ENCODE measurements around the gene SKAP1. TPM values are rescaled to one million over a fixed set of nuclear protein-coding genes. Genes with fewer than 3 reads are reported as not detected.

Gene SKAP1
- total RNA-seq, 1 experiment from 2014 or later: not detected

DNA sequence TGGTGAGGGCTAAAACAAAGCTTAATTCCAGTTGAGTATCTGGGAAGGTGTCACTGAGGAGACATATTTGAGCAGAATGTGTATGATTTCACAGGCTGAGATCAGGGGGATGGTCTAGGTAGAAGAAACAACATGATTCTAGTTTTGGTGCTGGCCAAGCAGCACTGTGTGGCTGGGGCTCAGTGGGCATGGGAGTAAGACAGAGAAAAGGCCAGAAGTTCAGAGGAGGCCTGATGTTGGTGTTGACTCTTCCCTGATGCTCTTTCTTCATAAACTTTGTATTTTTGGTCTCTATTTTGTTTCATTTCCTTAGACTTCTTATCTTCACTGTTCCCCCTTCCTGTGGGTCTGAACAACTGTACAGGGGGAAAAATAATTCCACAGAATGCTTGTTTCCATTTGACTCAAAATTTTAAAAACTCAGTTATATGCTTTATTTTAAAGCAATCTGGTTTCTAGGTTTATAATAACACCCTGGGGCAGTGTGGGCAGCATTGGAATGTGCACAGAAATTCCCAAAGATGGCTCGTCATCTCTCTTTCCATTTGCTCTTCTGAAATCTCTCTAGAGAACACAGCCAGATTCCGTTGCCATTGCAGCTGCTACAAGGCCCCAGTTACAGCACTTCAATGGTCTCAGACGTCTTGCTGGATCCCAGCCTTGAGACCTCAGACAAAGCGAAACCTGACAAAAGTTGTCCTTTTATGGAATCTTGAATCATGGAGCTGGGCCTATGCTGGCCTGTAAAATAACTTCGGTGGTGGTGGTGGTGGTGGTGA lies 254.1 kb downstream of the SKAP1 start:
- peak; percentile 50 for DNase-seq (ENCODE audit: low spot score)

DNA sequence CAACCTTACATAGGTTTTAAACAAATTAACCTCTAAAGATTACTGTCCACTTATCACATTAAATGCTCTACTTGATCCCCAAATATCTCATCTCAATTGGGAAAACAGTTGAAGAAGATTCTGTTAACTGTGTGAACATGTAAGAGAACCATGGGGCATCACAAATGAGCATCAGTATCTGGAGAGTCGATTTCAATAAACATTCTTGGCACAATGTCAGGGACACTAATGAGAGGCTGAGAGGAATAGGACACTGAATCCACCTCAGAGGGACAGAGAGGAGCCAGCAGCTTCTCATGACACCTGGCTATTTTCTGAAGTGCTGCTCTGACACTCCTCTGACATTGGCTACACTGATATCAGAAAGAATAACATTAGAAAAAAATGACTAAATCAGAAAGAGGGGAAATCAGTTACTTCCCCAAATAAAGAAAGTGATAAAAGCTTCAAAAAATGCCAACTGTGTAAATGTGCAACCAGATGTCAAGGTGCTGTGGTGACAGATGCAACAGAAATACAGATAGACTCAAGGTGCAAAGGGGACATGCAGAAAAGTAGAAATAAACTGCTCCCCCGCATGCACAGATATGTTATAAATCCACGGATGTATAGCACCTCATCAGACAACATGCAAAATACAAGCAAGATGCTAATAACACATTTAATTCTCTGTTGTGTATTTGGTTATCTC lies 255.0 kb downstream of the SKAP1 start:
- no peak for DNase-seq (ENCODE audit: low spot score)

DNA sequence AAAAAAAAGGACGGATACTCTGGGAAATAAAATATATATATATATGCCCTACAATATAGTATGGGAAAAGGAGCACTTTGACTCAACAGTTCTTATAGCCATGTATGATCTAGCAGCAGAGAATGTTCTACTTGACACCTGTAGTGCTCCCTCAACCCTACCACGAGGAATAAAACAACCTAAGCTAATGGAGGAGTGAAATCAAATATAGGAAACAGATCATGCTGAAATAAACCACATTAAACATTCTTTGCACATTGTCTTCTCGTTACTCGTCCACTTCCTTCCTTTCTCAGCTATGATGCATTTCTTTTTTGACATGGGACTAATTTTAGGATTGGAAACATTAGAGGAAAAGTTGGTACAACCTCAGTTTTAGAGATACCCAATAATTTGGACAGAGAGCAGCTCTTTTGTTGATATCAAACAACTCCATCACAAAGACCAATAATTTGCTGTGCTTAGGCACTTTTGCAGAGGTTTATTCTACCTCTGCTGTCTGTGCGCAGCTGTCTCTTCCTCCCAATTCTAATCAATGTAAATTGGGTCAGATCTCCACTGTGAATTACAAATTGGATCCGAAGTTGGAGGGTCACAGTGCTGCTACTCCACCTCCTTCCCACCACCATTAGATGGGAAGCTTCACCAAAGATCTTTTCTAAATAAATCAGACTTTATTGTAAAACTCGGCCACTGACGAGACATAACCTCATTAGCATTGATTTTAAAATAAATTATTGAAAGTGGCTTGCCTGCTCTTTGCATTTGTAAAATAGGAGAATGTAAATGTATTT lies 256.6 kb downstream of the SKAP1 start:
- no peak for DNase-seq (ENCODE audit: low spot score)

DNA sequence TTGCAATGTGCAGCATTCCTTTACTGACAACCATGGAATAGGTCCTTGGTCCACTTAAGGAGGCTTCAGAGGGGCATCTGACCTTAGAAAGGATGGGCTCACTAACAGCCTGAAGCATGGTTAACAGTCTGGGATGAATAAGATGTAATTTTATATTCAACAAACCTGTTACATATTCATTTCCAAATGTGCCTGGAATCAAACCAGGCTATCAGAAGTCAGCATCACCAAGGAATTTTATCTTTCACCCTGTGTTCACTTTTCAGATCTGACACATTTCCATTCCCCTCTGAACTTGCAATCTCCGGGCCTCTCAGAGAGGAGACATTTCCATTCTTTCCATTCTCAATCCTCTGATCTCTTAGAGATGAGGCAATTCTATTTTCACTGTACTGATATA lies 260.1 kb downstream of the SKAP1 start:
- DNase-seq (ENCODE audit: low spot score): no peak

DNA sequence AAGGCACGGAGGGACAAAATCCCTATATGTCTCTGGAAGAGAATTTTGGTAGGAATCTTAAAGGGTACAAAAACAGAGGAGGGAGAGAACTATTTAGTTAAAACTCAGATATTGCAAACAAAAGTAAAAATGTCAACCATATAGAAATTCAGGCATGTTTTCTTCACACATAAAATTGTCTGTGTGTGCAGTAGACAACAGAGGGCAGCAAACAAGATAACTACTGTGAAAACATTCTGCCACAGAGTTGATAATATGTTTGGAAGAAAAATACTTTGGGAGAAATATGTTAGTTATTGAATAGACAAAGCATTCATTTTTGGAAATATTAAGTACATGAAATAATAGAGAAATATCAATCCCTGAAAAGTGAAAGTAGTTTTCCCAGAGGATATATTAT lies 266.2 kb downstream of the SKAP1 start:
- no peak for DNase-seq (ENCODE audit: low spot score)

DNA sequence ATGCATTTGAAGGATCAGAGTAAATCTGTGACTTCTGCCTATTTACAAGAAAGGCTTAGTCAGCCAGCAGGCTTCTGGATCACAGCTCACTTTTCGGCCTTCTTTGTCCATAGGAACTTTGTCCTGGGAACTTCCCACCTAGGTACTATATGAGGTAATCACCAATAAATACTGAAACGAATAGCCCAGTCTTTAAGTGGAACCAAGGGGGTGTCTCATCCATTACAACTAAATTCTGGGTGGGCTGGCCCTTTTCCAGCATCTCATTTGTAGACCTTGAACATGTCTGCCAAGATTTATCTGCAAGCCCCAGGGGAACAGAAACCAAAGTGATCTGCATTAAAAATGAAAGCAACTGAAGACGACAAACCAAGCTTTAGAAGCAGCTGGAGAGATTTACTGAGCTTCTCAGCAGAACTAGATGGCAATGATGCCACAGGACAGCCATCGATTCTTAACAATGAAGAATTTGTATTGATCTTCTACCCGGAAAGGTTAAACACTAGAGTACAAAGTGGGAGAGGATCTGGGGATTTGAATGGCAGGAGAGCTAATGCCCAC lies 267.0 kb downstream of the SKAP1 start:
- peak; percentile 30 for DNase-seq (ENCODE audit: low spot score)

DNA sequence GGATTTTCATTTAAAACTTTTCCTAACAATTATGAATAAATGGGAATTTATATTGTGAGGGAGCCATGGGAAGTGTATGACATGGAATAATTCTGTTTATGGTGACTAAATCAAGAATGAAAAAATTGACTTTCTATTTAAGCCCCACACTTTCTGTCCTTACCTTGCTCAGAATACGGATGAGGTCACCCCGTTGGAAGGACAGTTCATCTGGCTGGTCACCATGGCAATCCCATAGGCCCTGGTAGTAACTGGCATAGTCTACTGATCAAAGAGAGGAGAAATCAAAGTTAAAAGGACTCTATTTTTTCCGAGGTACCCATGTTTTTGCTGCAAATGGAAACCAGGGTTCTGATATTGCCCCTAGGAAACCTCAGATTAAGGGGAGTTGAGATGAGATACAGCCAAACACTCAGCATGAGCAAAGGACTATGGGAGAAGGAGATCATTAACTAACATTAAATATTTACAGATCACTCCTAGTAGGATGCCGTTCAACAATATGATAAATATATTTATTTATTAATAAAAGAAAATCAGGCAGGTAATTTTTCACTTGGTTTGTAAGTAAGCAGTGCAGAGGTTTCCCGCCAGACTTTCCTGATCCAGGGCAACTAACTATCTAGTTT lies 267.6 kb downstream of the SKAP1 start:
- DNase-seq (ENCODE audit: low spot score): no peak

DNA sequence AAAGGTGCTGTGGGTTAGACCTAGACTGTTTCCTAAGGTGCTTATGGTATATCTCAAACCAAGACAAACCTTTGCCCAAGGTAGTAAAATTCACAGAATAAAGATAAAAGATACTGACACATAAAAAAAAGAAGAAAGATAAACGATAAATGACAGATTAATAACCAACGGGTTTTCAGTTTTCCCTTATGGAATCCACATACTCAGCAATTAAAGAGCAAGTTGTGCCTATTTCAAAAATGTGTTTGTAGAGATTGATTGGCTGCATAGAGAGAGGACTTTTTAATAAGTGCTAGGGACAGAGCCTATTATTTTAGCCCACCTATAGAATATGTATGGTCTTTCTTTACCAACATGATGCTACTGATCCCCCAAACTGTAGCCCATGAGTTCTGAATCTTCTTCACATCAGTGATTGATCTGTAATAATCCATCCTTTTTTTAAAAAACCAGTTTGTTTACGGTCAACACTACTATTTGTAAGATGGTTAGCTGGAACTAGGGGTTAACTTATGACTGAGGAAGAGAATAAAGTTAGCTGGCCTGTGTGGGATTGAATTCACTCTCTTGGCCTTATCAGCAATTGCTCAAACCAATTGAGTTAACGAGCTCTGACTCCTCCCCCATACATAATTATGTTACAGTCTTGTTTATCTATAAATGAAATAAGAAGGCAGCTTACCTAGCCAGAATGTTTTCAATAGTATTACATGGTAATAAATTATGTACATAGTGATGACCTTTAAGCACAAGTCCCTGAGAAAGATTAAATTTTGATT lies 268.7 kb downstream of the SKAP1 start:
- no peak for DNase-seq (ENCODE audit: low spot score)

DNA sequence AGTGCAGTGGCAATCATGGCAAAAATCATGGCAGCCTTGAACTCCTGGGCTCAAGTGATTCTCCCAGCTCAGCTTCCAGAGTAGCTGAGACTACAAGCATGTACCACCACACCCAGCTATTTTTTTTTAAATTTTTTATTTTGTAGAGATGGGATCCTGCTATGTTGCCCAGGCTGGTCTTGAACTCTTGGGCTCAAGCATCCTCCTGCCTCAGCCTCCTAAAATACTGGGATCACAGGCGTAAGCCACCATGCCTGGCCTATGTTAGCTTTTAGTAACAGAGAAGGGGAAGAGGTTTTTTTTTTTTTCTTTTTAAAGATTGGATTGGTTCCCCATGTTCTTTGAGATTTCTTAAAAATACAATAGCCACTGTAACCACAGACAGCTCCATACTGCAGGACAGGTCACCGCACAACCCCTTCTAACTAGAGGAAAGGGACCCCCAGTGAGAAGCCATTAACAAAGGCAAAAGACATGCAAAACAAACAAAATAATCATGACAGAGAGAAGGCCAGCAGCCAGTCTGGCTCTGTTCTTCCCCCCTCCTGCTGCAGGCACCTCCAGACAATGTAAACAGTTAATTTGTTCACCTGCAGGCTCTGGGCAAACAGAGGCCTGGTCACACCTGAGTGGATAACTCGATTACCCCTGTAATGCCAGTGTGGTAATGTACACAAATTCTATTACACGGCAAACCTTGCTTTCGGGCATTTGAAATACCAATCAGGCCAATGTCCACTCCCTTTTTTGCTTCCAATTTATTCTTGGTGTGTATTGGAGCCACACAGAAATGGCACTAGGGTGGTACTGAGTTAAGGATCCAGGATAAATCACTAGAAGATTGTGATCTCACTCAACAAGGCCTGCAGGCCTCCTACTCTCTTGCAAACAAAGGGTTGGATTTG lies 269.6 kb downstream of the SKAP1 start:
- no peak for DNase-seq (ENCODE audit: low spot score)

DNA sequence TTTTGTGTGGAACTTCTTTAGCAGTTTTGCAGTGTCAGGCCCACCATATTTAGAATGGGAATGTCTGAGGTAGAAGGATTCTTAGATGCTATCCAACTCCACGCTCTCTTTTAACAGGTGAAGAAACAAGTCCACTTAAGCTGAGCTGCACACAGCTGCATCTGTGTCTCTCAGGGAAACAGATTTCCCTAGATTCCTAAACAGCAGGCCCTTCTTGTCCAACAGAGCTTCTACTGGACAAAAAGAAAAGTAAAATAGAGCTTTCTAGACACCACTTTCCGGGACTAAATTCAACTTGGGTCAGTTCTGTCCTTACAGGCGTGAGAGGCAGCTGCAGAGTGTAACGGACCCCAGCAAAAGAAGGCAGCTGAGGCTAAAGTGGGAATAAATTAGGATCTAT lies 270.8 kb downstream of the SKAP1 start:
- no peak for DNase-seq (ENCODE audit: low spot score)

DNA sequence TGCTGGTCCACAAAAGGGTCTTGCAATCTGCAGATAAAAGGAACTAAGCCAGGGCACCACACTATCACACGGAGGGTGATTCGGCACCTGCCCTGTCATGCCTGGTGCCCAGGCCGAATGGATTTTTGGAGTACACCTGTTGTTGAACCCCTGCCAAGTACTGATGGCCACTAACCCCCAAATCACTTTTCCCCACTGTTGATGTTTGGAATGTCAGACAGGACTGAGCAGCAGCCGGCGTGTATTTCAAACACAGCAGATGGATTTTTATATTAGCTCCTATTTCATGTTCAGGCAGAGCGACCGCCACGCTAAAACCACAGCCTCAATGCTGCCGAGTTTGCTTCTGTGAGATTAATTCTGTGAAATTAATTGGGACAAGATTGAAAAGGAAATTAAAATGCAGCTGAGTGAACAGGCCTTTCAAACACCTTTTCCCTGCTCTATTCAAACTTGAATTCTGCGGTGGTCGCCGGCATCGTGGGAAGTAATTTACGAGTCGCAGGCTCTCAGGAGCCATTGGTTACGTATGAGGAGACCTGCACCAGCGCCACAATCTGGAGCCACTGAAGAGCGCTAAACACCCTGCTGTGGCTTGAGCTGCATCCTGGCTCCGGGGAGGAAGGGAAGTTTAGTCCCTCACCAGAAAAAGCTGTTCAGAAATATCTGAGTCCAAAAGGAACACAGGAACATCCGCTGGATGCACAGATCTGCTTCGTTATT lies 274.0 kb downstream of the SKAP1 start:
- no peak for DNase-seq (ENCODE audit: low spot score)

DNA sequence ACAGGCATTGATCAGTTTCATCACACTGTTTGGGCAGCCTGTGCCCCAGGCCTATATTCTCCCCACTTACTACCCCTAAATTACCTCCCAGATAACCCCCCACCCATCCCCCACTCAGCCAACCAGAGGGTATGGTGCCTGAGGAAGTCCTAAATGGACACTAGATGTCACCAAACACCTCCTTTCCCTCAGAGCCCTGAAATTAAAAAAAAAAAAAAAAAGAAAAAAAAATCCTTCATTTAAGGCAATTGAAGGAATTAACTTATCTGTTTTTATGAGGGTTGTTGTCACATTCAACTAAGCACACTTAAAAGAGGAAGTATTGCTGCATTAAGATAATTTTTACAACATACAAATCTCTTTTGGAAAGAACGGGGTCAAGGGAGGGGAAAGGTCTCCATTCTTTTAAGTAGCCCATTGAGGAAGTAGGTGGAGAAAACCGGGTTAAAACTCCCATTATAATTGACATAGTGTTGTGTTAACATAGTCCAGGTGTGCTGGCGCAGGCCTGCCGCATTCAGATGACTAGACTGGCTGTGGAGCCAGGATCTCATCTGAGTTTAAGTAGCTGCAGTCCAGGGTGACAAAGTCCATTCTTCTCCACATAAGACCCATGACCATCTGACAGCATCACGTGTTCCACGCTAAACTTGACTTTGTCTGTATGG lies 276.2 kb downstream of the SKAP1 start:
- DNase-seq (ENCODE audit: low spot score): peak; percentile 66

DNA sequence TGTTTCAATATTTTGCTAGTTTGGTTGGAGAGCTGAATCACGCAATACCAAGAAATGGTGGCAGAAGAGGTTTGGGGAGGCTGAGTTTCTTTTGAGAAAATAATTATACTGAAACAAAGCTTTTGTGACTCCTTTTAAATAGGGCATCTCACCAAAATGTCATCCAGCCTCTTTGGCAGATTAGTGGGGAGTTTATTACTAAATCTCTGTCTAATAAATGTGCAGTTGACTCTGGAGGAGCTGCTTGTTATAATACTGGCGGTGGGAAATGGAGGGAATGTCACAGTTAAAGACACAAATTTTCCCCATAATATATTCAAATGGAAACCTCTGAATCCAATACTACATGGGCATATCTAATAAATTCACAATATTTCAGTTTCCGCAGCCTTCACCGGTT lies 277.7 kb downstream of the SKAP1 start:
- DNase-seq (ENCODE audit: low spot score): no peak

DNA sequence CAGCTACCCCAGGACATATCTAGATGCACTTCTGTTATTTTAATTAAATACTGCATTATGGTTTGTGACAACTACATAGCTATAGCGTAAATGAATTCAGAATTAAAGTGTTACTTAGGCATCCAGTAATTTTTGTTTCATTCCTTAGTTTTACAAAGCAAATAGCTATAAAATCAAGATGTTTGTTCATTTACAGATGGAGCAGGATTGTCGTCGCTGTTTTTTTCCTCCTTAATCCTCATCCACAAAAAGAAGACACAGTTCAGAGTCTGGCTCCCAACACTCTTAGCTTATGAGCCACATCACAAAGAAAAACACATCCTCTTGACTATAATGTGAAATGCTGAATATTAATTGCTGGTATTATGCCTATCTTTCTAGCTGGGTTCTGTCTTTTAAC lies 278.8 kb downstream of the SKAP1 start:
- no peak for DNase-seq (ENCODE audit: low spot score)

DNA sequence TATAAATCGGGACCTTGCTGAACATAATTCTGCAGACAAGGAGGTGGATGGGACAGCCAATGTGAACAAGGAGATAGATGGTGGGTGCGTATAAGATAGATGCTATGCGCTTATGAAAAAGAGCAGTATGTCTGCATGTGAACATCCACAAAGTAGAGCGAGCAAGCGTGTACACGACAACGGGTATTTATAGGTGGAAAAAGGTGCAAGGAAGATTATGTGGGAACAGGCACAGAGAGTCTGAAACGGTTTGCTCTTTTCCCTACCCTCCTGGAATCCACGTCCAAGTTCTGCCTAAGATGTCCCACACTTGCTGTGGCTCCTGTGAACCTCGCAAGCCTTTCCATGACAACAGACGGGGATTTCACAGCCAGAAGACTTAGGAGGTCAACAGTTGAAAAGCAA lies 279.4 kb downstream of the SKAP1 start:
- no peak for DNase-seq (ENCODE audit: low spot score)

DNA sequence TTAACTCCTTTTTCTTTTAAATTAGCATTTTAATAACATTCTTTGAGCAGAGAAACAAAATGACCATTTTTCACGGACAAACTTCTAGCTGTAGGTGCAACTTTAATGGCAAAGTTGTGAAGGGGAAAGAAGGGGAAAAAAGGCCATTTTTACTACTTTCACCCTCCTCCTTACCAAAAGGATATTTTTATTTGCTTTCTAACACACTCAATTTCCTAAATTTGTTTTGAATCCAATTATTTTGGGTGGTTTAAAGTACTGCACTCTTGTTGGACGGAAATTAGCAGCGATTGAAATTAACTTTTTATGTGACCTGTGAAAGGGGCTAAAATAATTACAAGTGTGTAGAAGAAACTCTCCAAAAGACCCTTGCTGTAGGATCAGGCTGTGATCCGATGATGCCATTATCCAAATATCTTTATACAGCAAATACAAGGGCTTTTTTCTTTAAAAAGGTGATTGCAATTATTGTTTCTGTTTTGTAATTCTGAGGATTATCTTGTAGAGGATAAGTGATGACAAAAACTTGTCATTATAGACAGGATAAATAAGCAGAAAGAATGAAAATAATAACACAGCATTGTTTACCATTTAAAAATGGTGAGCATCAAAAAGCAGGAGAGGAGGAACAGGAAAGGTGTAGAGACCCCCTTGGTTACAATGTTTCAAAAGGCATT lies 280.1 kb downstream of the SKAP1 start:
- no peak for DNase-seq (ENCODE audit: low spot score)

DNA sequence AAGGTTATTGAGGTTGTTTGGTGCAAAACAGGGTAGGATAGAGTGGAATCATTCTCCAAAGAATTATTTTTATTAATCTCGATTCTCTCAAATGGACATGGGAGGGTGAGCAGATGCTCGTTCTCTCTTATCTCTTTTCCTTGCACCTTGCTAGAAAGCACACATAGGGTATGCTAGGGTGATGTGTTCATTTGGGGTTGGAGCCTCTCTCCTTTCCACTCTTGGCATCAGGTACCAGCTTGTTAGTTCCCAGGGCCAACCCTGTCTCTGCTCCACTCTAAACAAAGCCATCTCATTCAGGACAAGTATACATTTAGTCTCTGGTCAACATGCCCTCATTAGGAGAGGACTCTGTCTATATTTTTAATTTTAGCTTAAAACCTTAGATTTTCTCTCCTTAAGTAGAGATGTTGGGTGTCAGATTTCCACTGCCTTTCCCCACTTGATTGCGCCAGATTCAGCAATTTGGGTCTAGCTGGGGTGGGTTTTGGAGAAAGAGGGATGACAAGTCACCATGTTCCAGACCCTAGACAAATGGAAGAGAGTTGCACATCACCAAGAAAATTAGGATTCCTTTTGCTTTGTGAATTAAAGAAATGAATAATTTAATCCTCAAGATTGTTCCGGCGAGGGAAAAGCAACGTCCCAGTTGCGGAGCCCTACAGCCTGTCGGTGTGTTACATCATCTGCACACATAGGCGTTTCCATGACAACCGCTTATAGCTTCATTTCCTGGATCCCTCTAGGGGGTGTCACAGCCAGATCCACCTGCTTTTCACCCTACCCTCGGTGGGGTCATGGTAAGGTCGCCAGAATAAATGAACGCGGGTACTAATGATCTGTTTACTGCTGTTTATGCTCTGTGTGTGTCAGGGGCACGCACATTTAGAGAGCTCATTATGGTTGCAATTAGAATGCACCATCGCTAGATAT lies 280.9 kb downstream of the SKAP1 start:
- DNase-seq (ENCODE audit: low spot score): peak; percentile 56
